H1 (cell line): ENCODE results near the gene KCTD16. TPM values are rescaled to one million over a fixed set of nuclear protein-coding genes. Genes with fewer than 3 reads are reported as not detected.

Source experiments
- CTCF ChIA-PET: fragments of 300-600 bp; sonication (Branson Sonifier 250); formaldehyde crosslinking; loops from one replicate; lab custom pipeline; 2021; ENCODE audit not compliant: partially characterized antibody; lab: Charles Lee
- POLR2A ChIA-PET: fragments of 300-600 bp; sonication (Branson Sonifier 250); formaldehyde crosslinking; loops from one replicate; lab custom pipeline; 2021; ENCODE audit warnings: inconsistent platforms; ENCODE audit not compliant: partially characterized antibody; lab: Charles Lee
- DNase-seq, 2 experiments: peaks; one replicate each; pipeline versions ENCODE4 v3.0.0 to v3.0.0-alpha.2; 2010 to 2022; ENCODE audit warnings: low spot score in 2 of 2, low read depth in 1 of 2, mixed read lengths in 1 of 2
- FAIRE-seq: peaks from 2 replicates; lab custom pipeline; 2011; peaks lifted over from hg19 to GRCh38; lab: Jason Lieb, UNC
- H2AFZ ChIP-seq: 2 replicates; pipeline ENCODE4 v1.8.1; 2012; ENCODE audit warnings: low read length, inconsistent platforms
- H2AK5ac ChIP-seq: 2 replicates; pipeline ENCODE4 v1.6.1; 2013; ENCODE audit warnings: low read depth, low read length
- H2BK120ac ChIP-seq: replicated peaks from 2 replicates; pipeline ENCODE3; 2013; ENCODE audit warnings: low read depth, low read length, inconsistent platforms
- H2BK12ac ChIP-seq: 2 replicates; pipeline ENCODE4 v1.6.1; 2013; ENCODE audit warnings: low read depth, low read length
- H2BK15ac ChIP-seq: 2 replicates; pipeline ENCODE4 v1.6.1; 2013; ENCODE audit warnings: low read length
- H2BK20ac ChIP-seq: 2 replicates; pipeline ENCODE4 v1.6.1; 2013; ENCODE audit warnings: low read length
- H2BK5ac ChIP-seq: 2 replicates; pipeline ENCODE4 v1.6.1; 2013; ENCODE audit warnings: low read depth, low read length
- H3K14ac ChIP-seq: 2 replicates; pipeline ENCODE4 v1.6.1; 2013; ENCODE audit warnings: inconsistent platforms; ENCODE audit not compliant: insufficient read length
- H3K18ac ChIP-seq: 2 replicates; pipeline ENCODE4 v1.6.1; 2013; ENCODE audit warnings: low read length; ENCODE audit errors: extremely low read depth
- H3K23ac ChIP-seq: 2 replicates; pipeline ENCODE4 v1.6.1; 2013; ENCODE audit warnings: inconsistent platforms; ENCODE audit not compliant: insufficient read length
- H3K23me2 ChIP-seq: 2 replicates; pipeline ENCODE4 v1.6.1; 2013; ENCODE audit warnings: low read depth, low read length
- H3K27ac ChIP-seq: 2 replicates; pipeline ENCODE4 v1.6.1; 2011; ENCODE audit warnings: low read depth, low read length, inconsistent platforms
- H3K27me3 ChIP-seq, 4 experiments: replicated peaks in 1 of 4; 1 replicate in 1 of 4; 2 replicates in 3 of 4; pipeline versions ENCODE4 v1.6.1 to v1.8.1; 2011 to 2013; ENCODE audit warnings: low read length in 3 of 4, mild to moderate bottlenecking in 3 of 4, inconsistent platforms in 2 of 4, mixed read lengths in 2 of 4, moderate library complexity in 1 of 4; ENCODE audit not compliant: control insufficient read depth in 3 of 4, insufficient read depth in 3 of 4; ENCODE audit errors: extremely low read depth in 1 of 4
- H3K36me3 ChIP-seq, 4 experiments: 2 replicates each; pipeline versions ENCODE4 v1.6.1 to v1.8.1; 2011 to 2013; ENCODE audit warnings: mild to moderate bottlenecking in 4 of 4, low read length in 3 of 4, moderate library complexity in 2 of 4, control low read depth in 1 of 4, inconsistent platforms in 1 of 4; ENCODE audit not compliant: insufficient read depth in 4 of 4, control insufficient read depth in 2 of 4
- H3K4ac ChIP-seq: replicated peaks from 2 replicates; pipeline ENCODE3; 2013; ENCODE audit warnings: low read length, low read depth, mixed read lengths, inconsistent platforms; ENCODE audit not compliant: insufficient read length
- H3K4me1 ChIP-seq, 4 experiments: replicated peaks in 1 of 4; 1 replicate in 1 of 4; 2 replicates in 3 of 4; pipeline versions ENCODE4 v1.6.1 to v1.8.1; 2011 to 2013; ENCODE audit warnings: low read length in 3 of 4, inconsistent platforms in 2 of 4, mixed read lengths in 1 of 4; ENCODE audit not compliant: insufficient read depth in 4 of 4, control insufficient read depth in 3 of 4
- H3K4me2 ChIP-seq, 2 experiments: 2 replicates each; pipeline versions ENCODE4 v1.6.1 to v1.8.1; 2011 to 2013; ENCODE audit warnings: low read depth in 2 of 2, low read length in 2 of 2, control low read depth in 1 of 2, inconsistent platforms in 1 of 2, mild to moderate bottlenecking in 1 of 2; ENCODE audit not compliant: insufficient read depth in 1 of 2
- H3K4me3 ChIP-seq, 4 experiments: fragments of 200-600, 300-600 bp in 1 of 4; sonication (generic), shearing (Covaris generic), sonication (Bioruptor Twin) in 1 of 4; 2 replicates each; pipeline versions ENCODE4 v1.5.1 to v1.8.1; 2011 to 2016; ENCODE audit warnings: low read length in 4 of 4, low read depth in 3 of 4, control low read depth in 2 of 4, inconsistent platforms in 2 of 4, mild to moderate bottlenecking in 2 of 4, mixed read lengths in 1 of 4, moderate library complexity in 1 of 4; ENCODE audit not compliant: insufficient read depth in 2 of 4; ENCODE audit errors: extremely low read depth in 1 of 4
- H3K56ac ChIP-seq: replicated peaks from 2 replicates; pipeline ENCODE3; 2013; ENCODE audit warnings: low read depth, mild to moderate bottlenecking, mixed read lengths, low read length, inconsistent platforms; ENCODE audit not compliant: insufficient read length
- H3K79me1 ChIP-seq: 2 replicates; pipeline ENCODE4 v1.6.1; 2013; ENCODE audit warnings: low read depth, low read length, control low read depth
- H3K79me2 ChIP-seq, 2 experiments: 2 replicates each; pipeline versions ENCODE4 v1.6.1 to v1.8.1; 2012 to 2013; ENCODE audit warnings: low read length in 2 of 2, mild to moderate bottlenecking in 2 of 2, inconsistent platforms in 1 of 2; ENCODE audit not compliant: insufficient read depth in 2 of 2, control insufficient read depth in 1 of 2
- H3K9ac ChIP-seq, 4 experiments: replicated peaks in 1 of 4; 1 replicate in 1 of 4; 2 replicates in 3 of 4; pipeline versions ENCODE4 v1.6.1 to v1.8.1; 2011 to 2013; ENCODE audit warnings: low read depth in 3 of 4, low read length in 3 of 4, control low read depth in 2 of 4, mild to moderate bottlenecking in 2 of 4, moderate library complexity in 2 of 4, inconsistent platforms in 1 of 4; ENCODE audit errors: extremely low read depth in 1 of 4
- H3K9me3 ChIP-seq, 2 experiments: 2 replicates each; pipeline versions ENCODE4 v1.6.1 to v1.8.1; 2012 to 2013; ENCODE audit warnings: mild to moderate bottlenecking in 2 of 2, moderate library complexity in 2 of 2, control low read depth in 1 of 2, inconsistent platforms in 1 of 2, low read depth in 1 of 2, low read length in 1 of 2, mixed read lengths in 1 of 2; ENCODE audit not compliant: insufficient read depth in 2 of 2
- H4K20me1 ChIP-seq, 2 experiments: replicated peaks in 1 of 2; 2 replicates each; pipeline versions ENCODE3 to v1.8.1; 2011 to 2013; ENCODE audit warnings: inconsistent platforms in 2 of 2, low read length in 2 of 2, mild to moderate bottlenecking in 1 of 2; ENCODE audit not compliant: insufficient read depth in 2 of 2, control insufficient read depth in 1 of 2
- H4K5ac ChIP-seq: 2 replicates; pipeline ENCODE4 v1.6.1; 2013; ENCODE audit warnings: low read length, low read depth, mixed read lengths, inconsistent platforms; ENCODE audit not compliant: insufficient read length
- H4K8ac ChIP-seq: 2 replicates; pipeline ENCODE4 v1.8.0; 2013; ENCODE audit warnings: mild to moderate bottlenecking, moderate library complexity, low read length, inconsistent platforms; ENCODE audit not compliant: insufficient read depth; ENCODE audit errors: extremely low read depth
- H4K91ac ChIP-seq: replicated peaks from 2 replicates; pipeline ENCODE3; 2013; ENCODE audit warnings: low read length, mixed read lengths, inconsistent platforms; ENCODE audit not compliant: insufficient read length
- BACH1 ChIP-seq: IDR thresholded peaks from 2 replicates; pipeline ENCODE4 v1.6.1; 2012; ENCODE audit warnings: low read length, improper control_type of control experiment
- CBX8 ChIP-seq: fragments of 300-800, 300-1000 bp; sonication (generic); IDR thresholded peaks from 2 replicates; pipeline ENCODE4 v1.7.1; 2016; ENCODE audit warnings: low read depth, low read length, borderline replicate concordance
- FOSL1 ChIP-seq: IDR thresholded peaks from 2 replicates; pipeline ENCODE4 v1.6.1; 2011; ENCODE audit warnings: mild to moderate bottlenecking, low read depth, low read length, moderate library complexity; ENCODE audit not compliant: insufficient read depth
- GABPA ChIP-seq: IDR thresholded peaks from 2 replicates; pipeline ENCODE4 v1.6.1; 2011; ENCODE audit warnings: mild to moderate bottlenecking, low read length, moderate library complexity, borderline replicate concordance; ENCODE audit not compliant: insufficient read depth
- HDAC2 ChIP-seq, 2 experiments: fragments of 300-600 bp in 1 of 2; sonication (generic) in 1 of 2; IDR thresholded peaks; 2 replicates each; pipeline ENCODE4 v1.6.1; 2011 to 2012; ENCODE audit warnings: low read depth in 2 of 2, low read length in 2 of 2, mild to moderate bottlenecking in 2 of 2, moderate library complexity in 2 of 2, borderline replicate concordance in 1 of 2, inconsistent platforms in 1 of 2
- NRF1 ChIP-seq: IDR thresholded peaks from 2 replicates; pipeline ENCODE4 v1.6.1; 2011; ENCODE audit warnings: mild to moderate bottlenecking, low read depth, low read length, improper control_type of control experiment
- WGBS, 2 experiments: shearing (Covaris generic) in 1 of 2; methylation state at CpG; one replicate each; pipeline versions ENCODE4 v1.1.6 to v1.1.7; 2013 to 2015; ENCODE audit warnings: low lambda C conversion rate in 2 of 2, mixed read lengths in 2 of 2, inconsistent platforms in 1 of 2, low coverage in 1 of 2, missing lambda C conversion rate in 1 of 2; ENCODE audit not compliant: insufficient replicate concordance in 2 of 2, insufficient coverage in 1 of 2, insufficient read length in 1 of 2; ENCODE audit errors: extremely low coverage in 1 of 2, missing lambda C conversion rate in 1 of 2; 5-methylcytosine and 5-hydroxymethylcytosine counted together
- polyA plus RNA-seq, 7 experiments: library from polyadenylated mRNA; depleted of rRNA in 3 of 7; stranded (reverse) in 5 of 7; unstranded in 2 of 7; fragments of >200 nt in 5 of 7; fragments of 200-250 nt in 2 of 7; gene quantifications; 1 replicate in 5 of 7; 2 replicates in 1 of 7; 4 replicates in 1 of 7; pipeline versions ENCODE4 v1.2.1 to v1.2.3, GENCODE V29; 2011 to 2013; ENCODE audit warnings: missing spikeins in 2 of 7, mixed read lengths in 2 of 7
- total RNA-seq: library from RNA; stranded (reverse); fragmentation: NEBNext Ultra II Directional; extraction: Animal tissue kit (Norgen Biotek cat#: 25700); gene quantifications from 2 replicates; pipeline ENCODE4 v1.2.1, GENCODE V29; 2021

The KCTD16 gene
- total and polyA plus RNA-seq, 2 of the 8 experiments (the other 6 are each of a cell fraction or from before 2014, with no cell fraction given): 0.03 to 0.24 TPM

DNA sequence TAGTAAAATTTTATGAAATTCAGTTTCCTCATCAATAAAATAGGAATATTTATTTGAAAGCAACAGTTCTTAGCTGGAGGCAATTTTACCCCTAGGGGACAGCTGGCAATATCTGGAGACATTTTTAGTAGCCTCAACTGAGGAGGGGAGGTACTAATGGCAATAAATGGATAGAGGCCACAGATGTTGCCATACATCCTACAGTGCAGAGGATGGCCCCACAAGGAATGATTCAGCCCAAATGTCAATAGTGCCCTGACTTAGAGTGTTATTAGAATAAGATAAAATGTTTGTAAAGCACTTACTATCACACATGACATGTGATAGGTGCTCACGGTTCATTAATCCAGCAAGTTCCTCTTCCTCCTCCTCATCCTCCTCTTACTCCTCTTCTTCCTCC is 293.6 kb downstream of the KCTD16 start:
- H2AFZ ChIP-seq: no peak overlapping the region
- no peak overlapping the region for H3K4me3 ChIP-seq
- H3K9ac ChIP-seq: no peak overlapping the region
- H2BK12ac ChIP-seq: no peak overlapping the region
- CTCF ChIA-PET: interaction anchor here (0.7 to 1.8 kb wide), 2 partner anchors 127 to 772 kb away, joined by 3 to 4 read pairs; no protein-coding TSS in a partner anchor
- H4K8ac ChIP-seq: no peak overlapping the region
- no peak overlapping the region for H3K23ac ChIP-seq
- H2AK5ac ChIP-seq: no peak overlapping the region
- H4K20me1 ChIP-seq: no peaks in the 10 kb centered on the region
- WGBS, 2 experiments: 100% methylated on average over 1 of the region's 1 CpG; no CpG with 5 or more reads in 1 of the 2 experiments
- DNase-seq (no peak), FAIRE-seq (no peak)
- no peak overlapping the region for H2BK20ac ChIP-seq
- H2BK120ac ChIP-seq: no peak overlapping the region
- H3K4ac ChIP-seq: no peak overlapping the region
- no peak overlapping the region for H4K91ac ChIP-seq
- H3K79me2 ChIP-seq: no peaks in the 10 kb centered on the region
- no peaks in the 10 kb centered on the region for H3K23me2 ChIP-seq
- peaks cover 0 to 3% (median 0%) of the 10 kb centered on the region in 4 experiments; a peak in 1 of 7 replicates for H3K4me1 ChIP-seq
- no peak overlapping the region for H3K56ac ChIP-seq
- no peak overlapping the region for H3K27ac ChIP-seq
- H3K4me2 ChIP-seq: no peak overlapping the region
- TF ChIP-seq NRF1 (no peak), CBX8 (no peak), GABPA (no peak), BACH1 (no peak), HDAC2 (IDR thresholded peaks at IDR 0.05; ENCODE audit: borderline replicate concordance in 1 of 2, low read depth in 2 of 2, low read length in 2 of 2) (no peak), FOSL1 (no peak)
- H4K5ac ChIP-seq: no peak overlapping the region
- H3K9me3 ChIP-seq: no peaks in the 10 kb centered on the region
- no peak overlapping the region for H3K18ac ChIP-seq
- no peak overlapping the region for H3K14ac ChIP-seq
- no peak overlapping the region for H2BK15ac ChIP-seq
- no peak overlapping the region for H2BK5ac ChIP-seq
- H3K79me1 ChIP-seq: no peaks in the 10 kb centered on the region
- H3K27me3 ChIP-seq: no peaks in the 10 kb centered on the region
- no peaks in the 10 kb centered on the region for H3K36me3 ChIP-seq
- POLR2A ChIA-PET: no interaction called here
